EL (cell line): ENCODE measurements around the gene RELN.

Source experiments
- DNase-seq: peaks from one replicate; pipeline ENCODE4 v3.0.0-alpha.2; 2016

RELN gene

DNA sequence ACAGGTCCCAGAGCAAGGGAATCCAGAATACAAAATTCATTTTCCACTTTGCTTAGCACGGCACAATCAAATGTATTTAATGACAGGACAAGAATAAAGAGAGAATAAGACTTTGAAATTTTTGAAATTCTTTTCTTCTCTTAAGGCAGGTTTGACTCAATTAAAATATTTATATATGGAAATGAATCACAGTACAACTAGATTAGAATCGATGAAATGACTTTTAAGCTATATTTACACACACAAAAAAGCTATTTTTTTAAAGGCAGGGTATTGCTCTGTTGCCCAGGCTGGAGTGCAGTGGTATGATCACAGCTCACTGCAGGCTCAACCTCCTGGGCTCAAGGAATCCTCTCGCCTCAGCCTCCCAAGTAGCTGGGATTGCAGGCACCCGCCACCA, 278.0 kb downstream of the RELN start:
- DNase-seq: peak; percentile 21

DNA sequence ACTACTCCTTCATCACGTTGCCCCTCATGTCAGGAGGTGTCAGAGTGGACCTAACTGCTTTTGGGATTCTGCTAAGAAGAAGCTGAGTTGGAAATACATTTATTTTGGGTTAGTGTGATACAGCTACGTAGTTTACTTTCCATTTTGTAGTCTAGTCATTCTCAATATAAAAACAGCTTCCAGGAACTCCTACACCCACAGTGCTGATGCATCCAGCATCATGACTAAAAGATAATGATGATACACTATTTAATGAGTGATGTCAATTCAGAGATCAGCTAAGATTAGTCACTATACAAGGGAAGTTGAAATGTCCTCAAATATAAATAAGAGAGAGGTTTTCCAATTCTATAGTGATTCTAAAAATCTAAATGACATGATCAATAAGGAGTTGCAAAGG, 279.2 kb downstream of the RELN start:
- peak; percentile 55 for DNase-seq

DNA sequence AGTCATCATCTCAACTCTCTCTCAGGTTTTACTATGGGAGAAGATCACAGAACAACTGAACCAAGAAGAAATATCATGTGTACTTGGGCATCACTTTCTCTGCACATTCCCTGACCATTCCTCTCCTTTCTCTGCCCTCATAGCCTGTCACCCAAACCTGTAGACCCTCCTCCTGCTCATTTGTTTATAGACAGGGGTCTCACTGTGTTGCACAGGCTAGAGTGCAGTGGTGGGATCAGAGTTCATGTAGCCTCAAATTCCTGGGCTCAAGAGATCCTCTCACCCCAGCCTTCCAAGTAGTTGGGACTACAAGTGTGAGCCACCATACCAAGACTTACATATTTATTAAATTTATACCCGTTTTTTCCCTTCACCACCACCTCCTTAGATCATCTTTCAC, 282.7 kb downstream of the RELN start:
- DNase-seq: no peak

- DNase-seq: no peak
Measured at GRCh38 chr7:103705542-103705941, 283.9 kb downstream of the RELN start.

- DNase-seq: no peak
Measured at GRCh38 chr7:103704701-103705100, 284.8 kb downstream of the RELN start.

- no peak for DNase-seq
Measured at GRCh38 chr7:103702982-103703381, 286.5 kb downstream of the RELN start.

DNA sequence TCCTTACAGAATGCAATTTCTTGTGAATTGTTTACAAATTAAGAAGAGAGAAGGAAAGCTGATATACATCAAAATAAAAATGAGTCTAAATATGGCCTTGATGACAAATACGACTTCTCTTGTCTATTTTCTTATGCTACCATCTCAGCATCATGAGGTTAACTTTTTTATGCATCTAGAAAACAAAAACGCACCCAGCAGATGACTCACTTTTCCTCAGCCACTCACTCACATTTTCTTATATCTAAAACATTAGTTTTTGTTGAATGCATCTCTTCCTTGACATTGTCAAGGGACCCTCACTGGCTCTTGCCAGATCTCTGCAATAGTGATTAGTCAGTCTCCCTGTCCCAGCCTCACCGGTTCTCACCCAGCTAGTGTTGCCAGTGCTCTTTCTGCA, 287.0 kb downstream of the RELN start:
- DNase-seq: no peak

DNA sequence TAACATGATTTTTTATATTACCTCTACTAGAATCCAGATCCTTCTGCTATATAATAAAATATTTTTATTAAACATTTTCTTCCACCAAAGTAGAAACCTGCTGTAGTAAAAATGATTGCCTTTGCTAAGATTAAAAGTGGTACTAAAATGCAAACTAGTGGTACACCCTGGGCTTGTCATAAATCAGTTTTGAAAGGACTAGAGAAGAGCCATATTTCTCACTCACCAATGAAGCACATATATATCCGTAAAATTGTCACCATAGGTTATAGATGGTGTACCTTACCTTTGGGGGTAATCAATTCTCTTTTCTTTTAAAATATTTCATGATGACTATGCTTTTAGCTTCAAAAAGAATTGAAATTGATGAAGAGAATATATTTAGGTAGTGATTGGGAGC, 290.4 kb downstream of the RELN start:
- no peak for DNase-seq

GRCh38 chr7:103698064-103698463, 291.4 kb downstream of the RELN start:
- DNase-seq: no peak

GRCh38 chr7:103695521-103695920, 293.9 kb downstream of the RELN start:
- no peak for DNase-seq

DNA sequence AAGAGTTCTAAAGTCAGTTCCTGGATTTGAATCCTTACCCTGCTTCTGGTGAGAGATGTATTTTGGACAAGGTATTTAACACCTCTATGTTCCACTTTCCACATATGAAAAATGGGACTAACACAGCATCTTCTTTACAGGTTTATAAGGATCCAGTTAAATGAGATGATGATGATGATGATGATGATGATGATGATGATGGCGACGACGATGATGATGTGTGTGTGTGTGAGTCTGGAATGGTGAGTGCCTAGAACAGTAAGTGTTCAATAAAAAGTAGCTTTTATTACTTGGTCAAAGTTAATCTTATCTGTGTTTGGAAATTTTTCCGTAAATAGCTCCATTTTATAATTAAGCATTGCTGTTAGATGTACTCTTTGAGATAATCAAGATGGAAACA, 295.2 kb downstream of the RELN start:
- DNase-seq: no peak

DNA sequence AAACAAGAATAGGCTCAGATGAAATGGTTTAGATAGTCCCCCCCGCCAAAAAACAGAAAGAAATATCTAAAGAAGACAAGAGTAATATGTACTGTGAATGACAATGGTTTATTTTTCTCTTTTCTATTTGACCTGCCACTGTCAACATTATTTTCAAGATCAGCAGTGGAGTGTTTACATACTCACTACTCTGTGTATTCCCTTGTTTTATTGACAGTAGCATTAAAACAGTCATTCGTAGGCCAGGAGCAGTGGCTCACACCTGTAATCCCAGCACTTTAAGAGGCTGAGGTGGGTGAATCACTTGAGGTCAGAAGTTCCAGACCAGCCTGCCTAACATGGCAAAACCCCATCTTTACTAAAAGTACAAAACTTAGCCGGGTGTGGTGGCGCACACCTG, 298.2 kb downstream of the RELN start:
- no peak for DNase-seq

DNA sequence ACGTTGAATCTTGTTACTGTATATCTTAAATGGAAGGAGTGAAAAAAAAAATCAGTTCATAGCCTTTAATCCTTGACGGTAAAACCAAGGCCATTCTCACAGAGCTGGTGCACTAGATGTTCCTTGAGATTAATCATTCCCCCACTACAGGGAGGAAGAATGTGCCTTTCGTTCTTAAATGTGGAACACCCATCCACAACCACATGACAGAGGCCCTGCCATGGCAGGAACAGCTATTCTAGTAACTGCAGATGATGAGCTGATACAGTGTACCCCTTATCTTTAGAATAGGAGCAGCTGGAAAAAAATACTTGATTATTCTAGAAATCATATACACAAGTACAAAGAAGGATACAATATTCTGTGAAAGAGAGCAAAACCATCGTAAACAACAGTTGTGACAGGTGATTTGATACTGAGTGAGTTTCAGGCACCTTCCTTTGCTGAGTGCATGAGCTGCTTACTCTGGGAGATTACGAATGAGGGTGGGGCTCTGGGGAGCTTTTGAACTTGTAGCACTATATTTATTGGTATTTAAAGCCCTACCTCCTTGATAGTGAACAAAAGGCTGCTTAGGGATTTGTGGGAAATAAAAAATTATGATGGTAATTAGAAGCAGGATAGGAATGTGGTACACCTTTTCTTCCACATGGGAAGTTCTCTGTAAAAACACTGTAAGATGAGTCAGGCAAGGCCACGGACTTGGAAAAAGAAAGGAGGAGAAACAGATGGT, 299.1 kb downstream of the RELN start:
- no peak for DNase-seq

- DNase-seq: no peak
Measured at GRCh38 chr7:103689255-103689654, 300.2 kb downstream of the RELN start.

- DNase-seq: no peak
Measured at GRCh38 chr7:103687951-103688350, 301.5 kb downstream of the RELN start.

DNA sequence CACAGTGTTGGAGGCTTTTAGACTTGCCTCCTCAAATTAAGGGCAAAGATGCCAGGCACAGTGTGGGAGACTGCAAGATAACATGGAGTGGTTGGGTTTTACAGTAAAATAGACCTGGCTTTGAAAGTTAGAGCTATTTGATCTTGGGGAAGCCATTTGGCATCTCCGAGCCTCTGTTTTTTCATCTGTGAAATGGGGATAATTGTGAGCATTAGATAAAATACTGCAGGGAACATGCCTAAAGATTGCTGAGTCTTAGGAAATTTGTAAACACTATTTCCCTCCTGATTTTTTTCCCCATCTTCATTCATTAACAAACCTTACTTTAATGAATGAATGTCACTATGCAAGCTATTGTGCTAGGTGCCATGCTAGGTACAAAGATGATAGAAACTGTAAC, 302.2 kb downstream of the RELN start:
- no peak for DNase-seq

DNA sequence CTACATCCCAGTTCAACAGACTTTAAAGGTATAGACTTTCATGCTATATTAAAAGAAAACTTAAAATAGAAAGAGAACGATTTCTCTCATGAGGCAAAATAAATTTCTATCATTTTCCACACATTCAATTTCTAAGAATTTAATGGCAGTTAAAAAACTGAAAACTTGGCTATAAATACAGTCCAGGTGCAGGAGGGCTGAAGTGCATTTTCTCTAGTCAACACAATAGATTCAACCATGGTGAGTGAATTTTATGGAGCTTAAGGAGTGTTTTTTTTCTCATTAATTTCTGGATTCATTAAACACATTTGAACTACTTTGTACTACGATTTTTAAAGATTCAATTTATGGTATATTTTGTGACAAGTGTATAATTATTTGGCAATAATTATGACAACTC, 302.7 kb downstream of the RELN start:
- no peak for DNase-seq

DNA sequence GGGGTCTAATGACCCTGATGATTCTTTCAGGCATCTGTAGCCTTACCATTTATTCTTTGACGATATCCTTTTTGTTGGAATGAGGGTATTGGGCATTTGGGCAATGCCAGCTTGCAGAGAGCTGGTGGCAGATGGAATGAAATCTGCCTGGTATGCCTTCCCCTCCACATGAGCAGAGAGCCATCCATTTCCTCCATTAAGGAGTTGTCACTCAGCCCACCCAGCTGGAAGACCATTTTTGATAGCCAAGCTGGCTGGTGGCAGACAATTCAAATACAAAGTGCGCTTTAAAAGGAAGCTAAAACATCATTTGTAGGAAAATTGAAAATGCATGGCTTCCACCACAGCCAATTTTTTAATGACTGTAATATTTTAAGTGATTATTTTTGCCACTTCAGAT, 303.4 kb downstream of the RELN start:
- DNase-seq: no peak

DNA sequence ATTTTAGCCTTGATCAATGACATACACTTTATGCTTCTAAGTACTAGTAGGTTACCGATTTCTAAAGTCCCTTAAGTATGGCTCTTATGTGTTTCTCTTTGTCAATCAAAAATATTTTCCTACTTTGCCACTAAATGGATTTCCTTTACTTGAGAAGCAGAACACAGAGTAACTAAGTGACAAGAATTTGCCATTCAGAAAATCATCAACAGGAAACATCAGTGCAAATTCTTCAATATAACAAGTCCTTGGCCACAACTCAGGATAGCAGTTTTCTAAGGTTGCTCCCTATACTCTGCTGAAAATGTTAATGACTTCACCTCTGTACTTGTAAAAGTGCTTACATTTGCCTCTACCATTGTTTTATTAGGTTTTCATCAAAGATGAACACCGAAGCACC, 303.8 kb downstream of the RELN start:
- no peak for DNase-seq

GRCh38 chr7:103683348-103683747, 306.1 kb downstream of the RELN start:
- no peak for DNase-seq

DNA sequence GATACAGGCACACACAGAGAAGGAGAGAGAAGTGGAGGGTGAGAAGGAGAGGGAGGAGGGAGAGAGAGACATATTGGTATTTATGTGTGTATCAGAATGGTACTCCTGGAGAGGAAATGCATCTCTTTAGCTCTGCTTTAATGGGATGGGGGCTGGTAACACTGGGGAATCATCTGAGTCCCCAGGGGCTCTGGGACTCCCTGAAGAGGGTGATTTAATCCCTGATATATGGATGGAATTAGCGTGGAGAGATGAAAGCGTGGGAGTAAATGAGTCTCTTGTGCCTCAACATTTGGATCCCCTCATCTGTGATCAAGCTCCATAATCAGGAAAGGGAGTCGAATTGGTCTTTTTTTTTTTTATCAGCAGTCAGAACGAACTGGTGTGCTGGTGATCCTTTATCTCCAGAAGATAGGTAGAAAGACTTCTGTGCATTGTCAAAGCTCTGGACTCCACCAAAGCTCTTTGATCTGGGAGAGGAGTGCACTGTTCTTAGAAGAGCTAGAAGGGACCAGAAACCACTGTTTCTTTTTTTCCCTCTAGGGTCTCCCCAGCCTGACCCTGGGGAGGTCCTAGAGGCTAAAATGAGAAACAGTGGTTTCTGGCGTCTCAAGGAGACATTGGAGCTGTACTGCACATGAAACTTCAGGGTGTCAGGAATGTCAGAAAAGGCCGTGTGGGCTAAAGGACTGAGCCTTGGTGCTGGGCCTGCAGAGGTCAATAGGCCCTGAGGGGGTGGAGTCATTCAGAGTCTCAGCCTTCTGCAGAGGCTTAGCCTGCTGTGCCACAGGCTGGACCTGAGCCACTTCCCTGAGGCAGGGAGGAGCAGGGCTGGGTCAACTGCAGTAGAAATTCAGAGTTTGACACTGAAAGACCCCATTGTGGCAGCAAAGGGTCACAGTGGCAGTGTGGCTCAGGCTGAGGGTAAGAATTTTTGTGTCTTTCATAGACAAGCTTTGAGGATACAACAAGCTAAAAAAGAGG, 309.0 kb downstream of the RELN start:
- DNase-seq: peak; percentile 50

DNA sequence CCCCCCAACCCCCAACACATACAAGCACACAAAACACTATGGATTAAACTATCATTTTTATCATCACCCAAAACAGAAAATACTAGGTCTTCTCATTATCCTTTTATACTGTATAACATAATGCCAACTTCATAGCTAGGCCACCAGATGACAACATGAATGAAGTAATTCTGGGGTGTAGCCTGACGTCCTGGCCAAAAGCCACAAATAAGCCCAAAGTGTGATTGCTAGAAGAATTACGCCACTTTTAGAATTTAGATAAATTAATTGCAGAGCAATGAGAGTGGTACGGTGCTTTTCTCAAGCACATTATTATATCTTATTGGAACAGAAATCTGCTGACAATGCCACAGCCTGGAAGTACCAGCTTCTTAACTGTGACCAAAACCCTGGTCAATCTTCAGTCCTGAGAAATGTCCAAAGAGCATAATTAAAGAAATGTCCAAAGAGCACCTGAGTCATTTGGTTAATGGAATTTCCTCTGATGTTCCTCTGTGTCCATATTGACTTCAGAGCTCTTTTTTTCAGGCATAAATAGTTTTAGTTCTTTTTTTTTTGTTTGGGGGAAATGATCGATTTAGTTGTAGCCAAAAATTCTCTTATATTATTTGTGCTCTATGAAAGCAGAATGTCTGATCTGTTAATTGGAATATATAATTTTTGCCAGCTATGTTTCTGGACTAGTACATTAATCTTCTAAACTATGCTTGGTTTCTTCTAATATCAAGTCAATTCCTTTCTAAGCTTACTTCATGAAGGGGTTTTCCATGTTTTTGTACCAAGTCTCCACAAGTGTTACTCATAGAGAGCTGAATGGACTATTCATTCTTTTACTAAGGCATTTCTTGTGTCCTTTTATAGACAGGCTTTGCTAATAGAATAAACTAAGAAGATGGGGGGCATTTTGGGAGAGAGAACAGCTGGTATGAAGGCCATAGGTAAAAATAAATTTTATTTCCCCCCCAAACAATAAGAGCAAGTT, 310.0 kb downstream of the RELN start:
- DNase-seq: peak; percentile 27
